Measurements from ENCODE around the gene CD96.
"Not testable (repeated sequence)": the region's sequence is repeated elsewhere in the genome, so short reads cannot be mapped to it uniquely, and the experiment has no call there.

CD96 gene

GRCh38 chr3:111595232-111595631 is 53.2 kb downstream of the CD96 start, which contains the start of gene ZBED2:
Gene ZBED2, minus strand, starts transcription at chr3:111595346. Its CDS starts 1,145 bp downstream, at chr3:111594201.
- DNase-seq = no peak

- no peak for DNase-seq
These were observed 54.3 kb downstream of the CD96 start for GRCh38 chr3:111596328-111596727.

GRCh38 chr3:111598139-111598538 is 56.1 kb downstream of the CD96 start:
- DNase-seq = no peak

GRCh38 chr3:111598552-111598951 is 56.6 kb downstream of the CD96 start:
- no peak for DNase-seq

GRCh38 chr3:111601810-111602209 is 59.8 kb downstream of the CD96 start:
- DNase-seq = no peak

- no peak for DNase-seq
These were observed 61.7 kb downstream of the CD96 start for GRCh38 chr3:111603679-111604078.

- DNase-seq = no peak
These were observed 62.1 kb downstream of the CD96 start for GRCh38 chr3:111604119-111604518.

- DNase-seq = no peak
These were observed 63.0 kb downstream of the CD96 start for GRCh38 chr3:111605018-111605417.

GRCh38 chr3:111605493-111605892 is 63.5 kb downstream of the CD96 start:
- no peak for DNase-seq

GRCh38 chr3:111607240-111607920 is 65.4 kb downstream of the CD96 start:
- DNase-seq = no peak

- no peak for DNase-seq
These were observed 66.4 kb downstream of the CD96 start for GRCh38 chr3:111608383-111608782.

GRCh38 chr3:111609700-111610099 is 67.7 kb downstream of the CD96 start:
- DNase-seq = no peak

GRCh38 chr3:111610189-111610588 is 68.2 kb downstream of the CD96 start:
- no peak for DNase-seq

- no peak for DNase-seq
These were observed 68.6 kb downstream of the CD96 start for GRCh38 chr3:111610612-111611054.

- no peak for DNase-seq
These were observed 71.3 kb downstream of the CD96 start for GRCh38 chr3:111613294-111613693.

- DNase-seq = no peak
These were observed 73.9 kb downstream of the CD96 start for GRCh38 chr3:111615880-111616279.

- DNase-seq = no peak
These were observed 74.6 kb downstream of the CD96 start for GRCh38 chr3:111616417-111617105.

- no peak for DNase-seq
These were observed 75.4 kb downstream of the CD96 start for GRCh38 chr3:111617406-111617805.

- DNase-seq = no peak
These were observed 76.1 kb downstream of the CD96 start for GRCh38 chr3:111617912-111618601.

GRCh38 chr3:111618945-111619344 is 76.9 kb downstream of the CD96 start:
- no peak for DNase-seq

GRCh38 chr3:111619833-111620232 is 77.8 kb downstream of the CD96 start:
- DNase-seq = no peak

- DNase-seq = no peak
These were observed 79.5 kb downstream of the CD96 start for GRCh38 chr3:111621535-111621934.

GRCh38 chr3:111627092-111627491 is 85.1 kb downstream of the CD96 start:
- no peak for DNase-seq

- DNase-seq = not testable (repeated sequence)
These were observed 87.0 kb downstream of the CD96 start for GRCh38 chr3:111629018-111629417.
